Parathyroid adenoma (tissue), 2 donors: ENCODE measurements around the gene SFTPA2.
A peak's percentile ranks its signal among the peaks of the same experiment; 100 is the strongest.
"Not testable (repeated sequence)": the region's sequence is repeated elsewhere in the genome, so short reads cannot be mapped to it uniquely, and the experiment has no call there.

ENCODE experiments used
- H2AFZ ChIP-seq: fragments of 300-600 bp; sonication (generic); one replicate; pipeline ENCODE4 v1.7.0; 2017; ENCODE audit warnings: antibody characterized with exemption, mild to moderate bottlenecking
- H3K27ac ChIP-seq: fragments of 300-600 bp; sonication (generic); one replicate; pipeline ENCODE4 v1.7.0; 2017
- H3K27me3 ChIP-seq: fragments of 300-600 bp; sonication (generic); one replicate; pipeline ENCODE4 v1.7.0; 2017; ENCODE audit warnings: low read length; ENCODE audit not compliant: control insufficient read depth, insufficient read depth
- H3K36me3 ChIP-seq: fragments of 300-600 bp; sonication (generic); one replicate; pipeline ENCODE4 v1.7.0; 2017; ENCODE audit warnings: low read length; ENCODE audit not compliant: control insufficient read depth, insufficient read depth
- H3K4me1 ChIP-seq: fragments of 300-600 bp; sonication (generic); one replicate; pipeline ENCODE4 v1.7.0; 2017; ENCODE audit warnings: control low read depth
- H3K4me2 ChIP-seq: fragments of 300-600 bp; sonication (generic); one replicate; pipeline ENCODE4 v1.7.0; 2017; ENCODE audit warnings: low read length
- H3K4me3 ChIP-seq: fragments of 300-600 bp; sonication (generic); one replicate; pipeline ENCODE4 v1.7.0; 2017; ENCODE audit warnings: low read depth, low read length
- H3K79me2 ChIP-seq: fragments of 300-600 bp; sonication (generic); one replicate; pipeline ENCODE4 v1.7.0; 2017; ENCODE audit warnings: control low read depth
- H3K9ac ChIP-seq: fragments of 300-600 bp; sonication (generic); one replicate; pipeline ENCODE4 v1.7.0; 2017; ENCODE audit warnings: mild to moderate bottlenecking
- H3K9me3 ChIP-seq: fragments of 300-600 bp; sonication (generic); one replicate; pipeline ENCODE4 v1.7.0; 2017; ENCODE audit warnings: low read length; ENCODE audit not compliant: control insufficient read depth
- CTCF ChIP-seq: fragments of 300-600 bp; sonication (generic); IDR thresholded peaks from one replicate; pipeline ENCODE4 v1.7.0; 2017; ENCODE audit warnings: antibody characterized with exemption, mild to moderate bottlenecking
- donor health status: primary hyperparathyroidism.

SFTPA2 gene

GRCh38 chr10:79562135-79562756 lies 2.0 kb upstream of the SFTPA2 start:
- no peak overlapping the region for H3K4me3 ChIP-seq
- no peak overlapping the region for H3K27ac ChIP-seq
- no peaks in the 10 kb centered on the region for H3K9me3 ChIP-seq
- peak overlapping the region; percentile 3 for H3K4me2 ChIP-seq
- H3K36me3 ChIP-seq: no peaks in the 10 kb centered on the region
- H2AFZ ChIP-seq: peak overlapping the region; percentile 74
- H3K79me2 ChIP-seq: no peaks in the 10 kb centered on the region
- H3K4me1 ChIP-seq: peaks cover 2% of the 10 kb centered on the region
- H3K27me3 ChIP-seq: no peaks in the 10 kb centered on the region
- peak; percentile 83 for TF ChIP-seq CTCF
- H3K9ac ChIP-seq: no peak overlapping the region

- Histone ChIP-seq H3K79me2 (no peaks in the 10 kb centered on the region), H3K4me2 (no peak overlapping the region), H3K9me3 (no peaks in the 10 kb centered on the region), H3K9ac (no peak overlapping the region), H2AFZ (no peak overlapping the region), H3K36me3 (no peaks in the 10 kb centered on the region), H3K4me3 (no peak overlapping the region), H3K27ac (no peak overlapping the region), H3K27me3 (no peaks in the 10 kb centered on the region), H3K4me1 (peaks cover 2% of the 10 kb centered on the region)
- TF ChIP-seq CTCF: no peak
These were observed 1.1 kb upstream of the SFTPA2 start for GRCh38 chr10:79561257-79561656.

GRCh38 chr10:79559726-79560125 lies 481 bp downstream of the SFTPA2 start:
- Histone ChIP-seq H2AFZ (no peak overlapping the region), H3K79me2 (no peaks in the 10 kb centered on the region), H3K27me3 (no peaks in the 10 kb centered on the region), H3K9me3 (no peaks in the 10 kb centered on the region), H3K4me2 (no peak overlapping the region), H3K27ac (no peak overlapping the region), H3K9ac (no peak overlapping the region), H3K36me3 (no peaks in the 10 kb centered on the region), H3K4me3 (no peak overlapping the region), H3K4me1 (peaks cover 2% of the 10 kb centered on the region)
- no peak for TF ChIP-seq CTCF

- H3K79me2 ChIP-seq, H3K9me3 ChIP-seq, H3K4me1 ChIP-seq, H3K4me3 ChIP-seq, H2AFZ ChIP-seq, H3K9ac ChIP-seq, H3K4me2 ChIP-seq, H3K27me3 ChIP-seq, H3K36me3 ChIP-seq, H3K27ac ChIP-seq: not testable (repeated sequence)
These were observed 3.2 kb downstream of the SFTPA2 start for GRCh38 chr10:79556961-79557360.

GRCh38 chr10:79555354-79556309 lies 4.6 kb downstream of the SFTPA2 start:
- no peaks in the 10 kb centered on the region for H3K4me1 ChIP-seq
- no peak overlapping the region for H3K4me3 ChIP-seq
- no peaks in the 10 kb centered on the region for H3K36me3 ChIP-seq
- H2AFZ ChIP-seq: no peak overlapping the region
- H3K4me2 ChIP-seq: no peak overlapping the region
- no peak overlapping the region for H3K9ac ChIP-seq
- no peaks in the 10 kb centered on the region for H3K9me3 ChIP-seq
- no peaks in the 10 kb centered on the region for H3K79me2 ChIP-seq
- TF ChIP-seq CTCF: no peak
- no peaks in the 10 kb centered on the region for H3K27me3 ChIP-seq
- H3K27ac ChIP-seq: no peak overlapping the region
